LNCAP (cell line): ENCODE results near the gene AKTIP.

ENCODE experiments used
- TF ChIP-seq, protein P1 (sequence below): fragments of 450-650 bp; IDR thresholded peaks from 2 replicates; pipeline ENCODE4 v1.5.1; 2017; ENCODE audit warnings: mild to moderate bottlenecking

Gene AKTIP

DNA sequence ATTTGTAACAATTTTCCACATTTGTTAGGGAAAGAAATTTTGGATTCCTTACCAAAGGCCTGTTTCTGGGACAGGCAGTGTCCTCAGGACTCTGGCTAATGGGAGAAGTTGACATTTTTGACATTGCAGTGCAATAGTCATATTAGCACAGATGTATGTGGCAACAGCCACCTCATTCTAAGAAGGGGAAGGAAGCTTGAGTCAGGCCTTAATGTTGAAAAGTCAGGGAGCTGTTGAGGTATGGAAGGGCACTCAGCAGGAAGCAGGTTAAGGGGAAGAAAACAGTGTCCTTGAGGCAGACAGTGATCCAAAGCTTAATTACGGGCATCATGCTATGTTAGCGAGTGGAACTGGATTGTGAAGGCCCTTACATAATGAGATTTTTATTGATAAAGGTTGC, 20.9 kb downstream of the AKTIP start:
- TF ChIP-seq, protein P1, sequence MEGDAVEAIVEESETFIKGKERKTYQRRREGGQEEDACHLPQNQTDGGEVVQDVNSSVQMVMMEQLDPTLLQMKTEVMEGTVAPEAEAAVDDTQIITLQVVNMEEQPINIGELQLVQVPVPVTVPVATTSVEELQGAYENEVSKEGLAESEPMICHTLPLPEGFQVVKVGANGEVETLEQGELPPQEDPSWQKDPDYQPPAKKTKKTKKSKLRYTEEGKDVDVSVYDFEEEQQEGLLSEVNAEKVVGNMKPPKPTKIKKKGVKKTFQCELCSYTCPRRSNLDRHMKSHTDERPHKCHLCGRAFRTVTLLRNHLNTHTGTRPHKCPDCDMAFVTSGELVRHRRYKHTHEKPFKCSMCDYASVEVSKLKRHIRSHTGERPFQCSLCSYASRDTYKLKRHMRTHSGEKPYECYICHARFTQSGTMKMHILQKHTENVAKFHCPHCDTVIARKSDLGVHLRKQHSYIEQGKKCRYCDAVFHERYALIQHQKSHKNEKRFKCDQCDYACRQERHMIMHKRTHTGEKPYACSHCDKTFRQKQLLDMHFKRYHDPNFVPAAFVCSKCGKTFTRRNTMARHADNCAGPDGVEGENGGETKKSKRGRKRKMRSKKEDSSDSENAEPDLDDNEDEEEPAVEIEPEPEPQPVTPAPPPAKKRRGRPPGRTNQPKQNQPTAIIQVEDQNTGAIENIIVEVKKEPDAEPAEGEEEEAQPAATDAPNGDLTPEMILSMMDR, result no peak

- TF ChIP-seq, protein P1, result no peak
These were observed 22.6 kb downstream of the AKTIP start for GRCh38 chr16:53480394-53480793.

DNA sequence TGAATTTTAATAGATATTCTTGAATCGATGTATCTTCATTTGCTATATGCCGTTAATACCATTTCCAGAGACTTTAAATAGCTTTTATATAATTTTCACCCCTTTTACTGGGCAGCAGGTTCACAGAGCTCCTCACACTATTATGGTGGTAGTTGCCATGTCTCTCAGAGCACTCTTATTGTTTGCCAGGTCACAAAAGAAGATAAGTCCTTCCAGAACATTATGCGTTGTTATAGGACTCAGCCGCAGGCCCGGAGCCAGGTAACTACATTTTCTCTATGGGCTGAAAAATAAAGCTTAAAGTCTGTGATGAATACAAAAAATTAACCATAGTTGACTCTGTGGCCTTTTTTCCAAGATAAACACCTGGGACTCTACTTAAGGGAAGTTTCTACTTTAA, 24.0 kb downstream of the AKTIP start:
- TF ChIP-seq, protein P1, result no peak

DNA sequence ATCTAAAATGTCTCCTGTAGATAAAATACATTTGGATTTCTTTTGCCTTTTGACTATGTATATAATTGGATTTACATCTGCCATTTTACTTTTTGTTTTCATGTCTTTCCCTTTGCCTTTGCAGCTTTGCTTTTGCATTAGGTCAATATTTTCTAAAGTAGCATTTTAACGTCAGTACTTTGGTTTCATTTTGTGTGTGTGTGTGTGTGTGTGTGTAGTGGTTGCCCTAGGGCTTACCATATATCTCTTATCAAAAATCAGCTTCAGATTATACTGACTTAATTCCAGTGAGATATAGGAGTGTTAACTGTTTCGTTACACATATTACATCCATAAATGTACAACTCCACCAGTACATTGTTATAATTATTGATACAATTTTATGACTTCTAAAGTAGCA, 26.1 kb downstream of the AKTIP start:
- TF ChIP-seq, protein P1, result no peak

DNA sequence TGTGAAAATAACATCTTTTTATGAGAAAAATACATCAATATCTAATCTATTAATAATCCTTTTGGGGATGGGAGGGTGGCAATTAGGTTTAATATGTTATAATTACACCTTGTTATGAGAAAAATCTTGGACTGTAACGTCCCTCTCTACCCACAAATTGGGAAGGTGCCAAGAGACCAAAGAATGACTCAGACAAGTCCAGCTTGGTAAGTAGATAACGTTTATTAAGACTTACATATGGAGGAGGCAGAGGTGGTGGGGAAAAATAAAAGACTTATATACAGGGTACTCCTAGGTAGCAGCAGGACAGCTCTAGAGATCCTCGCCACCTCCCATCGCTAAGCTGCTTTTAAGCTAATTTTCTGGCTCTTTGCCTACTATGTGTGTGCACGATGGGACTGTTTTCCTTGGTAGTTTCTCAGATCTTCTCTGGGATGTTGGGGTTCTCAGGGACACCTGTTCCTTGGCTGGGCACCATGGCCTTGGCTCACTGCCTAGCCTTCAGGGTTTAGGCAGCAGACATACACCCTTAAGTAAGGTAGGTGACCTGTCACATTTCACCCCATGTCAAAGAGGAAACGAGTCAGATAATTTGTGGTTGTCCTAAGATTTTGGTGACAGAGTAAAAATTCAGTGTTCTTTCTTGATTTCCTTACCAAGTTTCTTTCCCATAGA, 37.3 kb downstream of the AKTIP start:
- TF ChIP-seq, protein P1, result no peak

DNA sequence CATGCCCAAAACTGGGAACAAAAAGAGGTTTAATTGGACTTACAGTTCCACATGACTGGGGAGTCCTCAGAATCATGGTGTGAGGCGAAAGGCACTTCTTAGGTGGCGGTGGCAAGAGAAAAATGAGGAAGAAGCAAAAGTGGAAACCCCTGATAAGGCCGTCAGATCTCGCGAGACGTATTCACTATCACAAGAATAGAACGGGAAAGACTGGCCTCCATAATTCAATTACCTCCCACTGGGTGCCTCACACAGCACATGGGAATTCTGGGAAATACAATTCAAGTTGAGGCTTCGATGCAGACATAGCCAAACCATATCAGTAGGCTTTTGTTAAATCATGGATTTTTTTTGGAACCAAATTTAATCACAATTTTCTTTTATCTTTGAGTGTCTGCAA, 44.4 kb downstream of the AKTIP start:
- TF ChIP-seq, protein P1, result no peak

- TF ChIP-seq, protein P1, result no peak
These were observed 45.3 kb downstream of the AKTIP start for GRCh38 chr16:53457670-53458069.

DNA sequence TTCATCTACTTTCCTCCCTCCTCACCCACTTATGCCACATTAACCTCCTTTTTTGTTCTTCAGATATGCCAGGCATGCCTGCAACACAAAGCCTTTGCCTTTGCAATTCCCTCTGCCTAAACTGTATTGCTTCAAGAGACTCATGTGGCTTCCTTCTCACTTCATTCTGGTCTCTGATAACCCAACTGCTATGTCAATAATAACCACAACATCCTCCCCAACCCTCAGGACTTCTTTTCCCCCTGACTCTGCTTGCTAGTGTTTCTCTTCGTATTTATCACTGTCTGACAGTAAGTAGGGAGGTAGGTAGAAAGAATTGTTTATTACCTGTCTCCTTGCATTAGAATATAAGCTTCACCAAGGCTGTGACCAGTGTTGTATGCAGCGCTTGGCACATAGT, 46.4 kb downstream of the AKTIP start:
- TF ChIP-seq, protein P1, result no peak
